HG03565 (cell line): Measurements from ENCODE around the gene SRGAP1.
"Not testable (repeated sequence)": the region's sequence is repeated elsewhere in the genome, so short reads cannot be mapped to it uniquely, and the experiment has no call there.

ENCODE experiments used
- ATAC-seq: cut with Tn5 transposase; IDR thresholded peaks from one replicate; pipeline ENCODE4 v1.9.1; 2021; ENCODE audit warnings: mild to moderate bottlenecking, moderate library complexity; ENCODE audit not compliant: unreplicated experiment

SRGAP1 gene

GRCh38 chr12:64186789-64187188 lies 342.3 kb downstream of the SRGAP1 start:
- peak; percentile 97 for ATAC-seq

- ATAC-seq: no peak
Observed at GRCh38 chr12:64187370-64187769, 342.9 kb downstream of the SRGAP1 start.

GRCh38 chr12:64187794-64188193 lies 343.3 kb downstream of the SRGAP1 start:
- no peak for ATAC-seq

GRCh38 chr12:64189530-64189929 lies 345.0 kb downstream of the SRGAP1 start:
- ATAC-seq: no peak

GRCh38 chr12:64190140-64190539 lies 345.6 kb downstream of the SRGAP1 start:
- no peak for ATAC-seq

GRCh38 chr12:64192644-64193444 lies 348.3 kb downstream of the SRGAP1 start:
- ATAC-seq: peak; percentile 89

- no peak for ATAC-seq
Observed at GRCh38 chr12:64193931-64194330, 349.4 kb downstream of the SRGAP1 start.

GRCh38 chr12:64194333-64195149 lies 350.0 kb downstream of the SRGAP1 start:
- peak; percentile 31 for ATAC-seq

GRCh38 chr12:64195841-64196240 lies 351.3 kb downstream of the SRGAP1 start:
- not testable (repeated sequence) for ATAC-seq

GRCh38 chr12:64203036-64203435 lies 358.5 kb downstream of the SRGAP1 start:
- ATAC-seq: no peak

GRCh38 chr12:64203775-64204174 lies 359.3 kb downstream of the SRGAP1 start:
- no peak for ATAC-seq

- no peak for ATAC-seq
Observed at GRCh38 chr12:64205542-64205941, 361.0 kb downstream of the SRGAP1 start.

- ATAC-seq: no peak
Observed at GRCh38 chr12:64207453-64207852, 363.0 kb downstream of the SRGAP1 start.
